Kidney capillary endothelial cell (primary cell): Measurements from ENCODE around the gene ADGRD1.

Experiments
- DNase-seq: peaks from one replicate; pipeline ENCODE4 v3.0.0-alpha.2; 2018; ENCODE audit warnings: low spot score

The ADGRD1 gene

GRCh38 chr12:131164096-131164872 is 210.6 kb downstream of the ADGRD1 start:
- DNase-seq, result no peak

GRCh38 chr12:131166717-131167116 is 213.0 kb downstream of the ADGRD1 start:
- no peak for DNase-seq

- no peak for DNase-seq
Measured at GRCh38 chr12:131167334-131167733, 213.6 kb downstream of the ADGRD1 start.

- DNase-seq, result no peak
Measured at GRCh38 chr12:131171029-131171428, 217.3 kb downstream of the ADGRD1 start.

GRCh38 chr12:131174901-131175300 is 221.2 kb downstream of the ADGRD1 start:
- DNase-seq, result no peak

- no peak for DNase-seq
Measured at GRCh38 chr12:131176266-131176665, 222.6 kb downstream of the ADGRD1 start.

GRCh38 chr12:131176926-131177325 is 223.2 kb downstream of the ADGRD1 start:
- no peak for DNase-seq

- DNase-seq, result no peak
Measured at GRCh38 chr12:131177599-131177998, 223.9 kb downstream of the ADGRD1 start.

GRCh38 chr12:131187602-131188001 is 233.9 kb downstream of the ADGRD1 start:
- no peak for DNase-seq

GRCh38 chr12:131188131-131189050 is 234.7 kb downstream of the ADGRD1 start:
- no peak for DNase-seq

- no peak for DNase-seq
Measured at GRCh38 chr12:131189781-131190180, 236.1 kb downstream of the ADGRD1 start.

GRCh38 chr12:131190965-131191364 is 237.3 kb downstream of the ADGRD1 start:
- no peak for DNase-seq
